Lung (tissue), 12 donors: Measurements from ENCODE around the gene MYNN. TPM values are rescaled to one million over a fixed set of nuclear protein-coding genes. Genes with fewer than 3 reads are reported as not detected.

Experiments used
- ATAC-seq: fragments of 200-7000 bp; cut with Tn5 transposase; one replicate; pipeline ENCODE4 v1.9.1; 2020; ENCODE audit warnings: moderate number of reproducible peaks; ENCODE audit not compliant: insufficient read depth, low FRiP score
- DNase-seq, 3 donors: peaks; one replicate each; pipeline ENCODE4 v3.0.0-alpha.2; 2013 to 2017
- H3K27ac ChIP-seq, 2 donors: one replicate each; pipeline ENCODE4 v1.5.1; 2013; ENCODE audit warnings: mild to moderate bottlenecking in 2 of 2, moderate library complexity in 2 of 2, control low read depth in 1 of 2, inconsistent platforms in 1 of 2, low read depth in 1 of 2, low read length in 1 of 2
- H3K27me3 ChIP-seq, 3 donors: one replicate each; pipeline ENCODE4 v1.5.1; 2013; ENCODE audit warnings: low read length in 2 of 3; ENCODE audit not compliant: control insufficient read depth in 3 of 3, insufficient read depth in 3 of 3
- H3K36me3 ChIP-seq, 4 donors: one replicate each; pipeline ENCODE4 v1.5.1; 2013; ENCODE audit warnings: low read length in 4 of 4, mild to moderate bottlenecking in 1 of 4, moderate library complexity in 1 of 4; ENCODE audit not compliant: control insufficient read depth in 4 of 4, insufficient read depth in 4 of 4
- H3K4me1 ChIP-seq, 5 donors: one replicate each; pipeline ENCODE4 v1.5.1; 2013; ENCODE audit warnings: low read length in 5 of 5, mild to moderate bottlenecking in 2 of 5, moderate library complexity in 1 of 5; ENCODE audit not compliant: control insufficient read depth in 5 of 5, insufficient read depth in 5 of 5
- H3K4me3 ChIP-seq: one replicate; pipeline ENCODE4 v1.5.1; 2013; ENCODE audit warnings: mild to moderate bottlenecking, control low read depth, moderate library complexity
- H3K9ac ChIP-seq, 2 donors: one replicate each; pipeline ENCODE4 v1.5.1; 2013; ENCODE audit warnings: low read length in 2 of 2, control low read depth in 1 of 2; ENCODE audit not compliant: insufficient read depth in 1 of 2
- H3K9me3 ChIP-seq, 4 donors: one replicate each; pipeline ENCODE4 v1.5.1; 2013; ENCODE audit warnings: low read length in 3 of 4, mild to moderate bottlenecking in 1 of 4, moderate library complexity in 1 of 4; ENCODE audit not compliant: control insufficient read depth in 4 of 4, insufficient read depth in 3 of 4
- CTCF ChIP-seq: IDR thresholded peaks from 2 replicates; pipeline ENCODE4 v1.5.1; 2012; ENCODE audit warnings: mild to moderate bottlenecking; ENCODE audit errors: control extremely low read depth, extremely low read depth
- WGBS, 2 donors: extraction: QIAGEN DNeasy Blood & Tissue Kit; methylation state at CpG; one replicate each; pipeline ENCODE4 v1.1.7; 2013; 5-methylcytosine and 5-hydroxymethylcytosine counted together
- polyA plus RNA-seq, 2 donors: library from polyadenylated mRNA; stranded (reverse); fragments of 200-250 nt; gene quantifications; one replicate each; pipeline ENCODE4 v1.2.1, GENCODE V29; 2013
- total RNA-seq, 2 donors: library from RNA; depleted of rRNA in 1 of 2; stranded (reverse); fragments of >200 nt in 1 of 2; gene quantifications; one replicate each; pipeline ENCODE4 v1.2.1, GENCODE V29; 2014 to 2021
- donor health status: control.
- donor health status: control.
- donor health status: Bipolar disorder and iron deficiency.
- donor health status: healthy.
- donor health status: DM: yes; HTN: yes; CAD: no.

MYNN gene
- total and polyA plus RNA-seq, 4 donors, result 8.1 to 32.1 (median 10.0) TPM

DNA sequence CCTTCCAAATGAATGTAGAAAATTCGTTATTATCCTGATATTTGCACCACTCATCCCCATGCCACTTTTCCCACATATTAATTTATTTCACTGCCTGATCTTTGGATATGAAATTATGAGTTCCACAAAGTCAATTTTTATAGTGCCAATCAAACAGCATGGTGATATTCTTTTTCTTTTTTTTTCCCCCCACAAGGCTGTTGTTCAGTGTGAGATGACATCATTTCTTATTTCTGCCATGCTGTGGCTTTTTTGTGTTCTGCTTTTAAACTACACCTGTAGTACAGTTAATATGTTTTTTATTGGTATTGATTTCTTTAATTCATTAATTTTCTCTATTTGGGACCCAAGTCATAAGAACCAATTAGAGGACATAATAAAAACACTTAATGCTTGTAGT, 14.6 kb downstream of the MYNN start:
- ATAC-seq, result no peak
- H3K9ac ChIP-seq, result no peak overlapping the region

DNA sequence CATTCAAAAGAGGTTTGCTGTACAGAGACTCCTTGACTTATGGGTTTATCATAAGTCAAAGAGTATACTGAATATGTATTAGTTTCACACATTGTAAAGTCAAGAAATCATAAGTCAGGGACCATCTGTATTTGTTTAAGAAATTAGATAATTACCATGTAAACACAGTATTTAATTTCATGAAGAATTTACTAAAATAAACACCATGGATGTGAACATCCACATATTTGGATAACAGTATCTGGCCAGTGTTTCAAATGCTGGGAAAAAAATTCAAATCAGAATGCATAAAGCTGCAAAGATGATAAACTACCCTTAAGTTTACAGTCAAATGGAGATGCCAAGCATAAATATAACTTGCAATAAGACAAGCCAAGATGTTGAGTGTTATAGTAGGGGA, 17.0 kb downstream of the MYNN start:
- peaks cover 11 to 25% (median 18%) of the 10 kb centered on the region in 4 donors for H3K36me3 ChIP-seq
- H3K9ac ChIP-seq, result no peak overlapping the region
- TF ChIP-seq CTCF, result no peak
- no peak for ATAC-seq
- no peaks in the 10 kb centered on the region for H3K27me3 ChIP-seq
- H3K27ac ChIP-seq, result no peak overlapping the region
- no peak overlapping the region for H3K4me3 ChIP-seq
- H3K4me1 ChIP-seq, result peaks cover 0 to 1% (median 0%) of the 10 kb centered on the region in 5 donors
- no peaks in the 10 kb centered on the region for H3K9me3 ChIP-seq
- DNase-seq, result no peak

More for the DNA sequence above, 14.6 kb downstream of the MYNN start:
- no peaks in the 10 kb centered on the region for H3K9me3 ChIP-seq
- peaks cover 11 to 22% (median 18%) of the 10 kb centered on the region in 4 donors for H3K36me3 ChIP-seq
- DNase-seq, result no peak
- TF ChIP-seq CTCF, result no peak
- no peak overlapping the region for H3K27ac ChIP-seq
- no peaks in the 10 kb centered on the region for H3K27me3 ChIP-seq
- H3K4me1 ChIP-seq, result peaks cover 0 to 1% (median 0%) of the 10 kb centered on the region in 5 donors
- 35 to 72% methylated on average over 1 of the region's 1 CpG for WGBS, 2 donors
- no peak overlapping the region for H3K4me3 ChIP-seq

- H3K27ac ChIP-seq, result no peak overlapping the region
- no peak for DNase-seq
- H3K36me3 ChIP-seq, result peaks cover 8 to 21% (median 16%) of the 10 kb centered on the region in 4 donors
- no peak for TF ChIP-seq CTCF
- no peak overlapping the region for H3K9ac ChIP-seq
- ATAC-seq, result no peak
- 95 to 96% methylated on average over 4 of the region's 4 CpGs for WGBS, 2 donors
- H3K9me3 ChIP-seq, result no peaks in the 10 kb centered on the region
- H3K4me3 ChIP-seq, result no peak overlapping the region
- H3K4me1 ChIP-seq, result peaks cover 0 to 1% (median 0%) of the 10 kb centered on the region in 5 donors
- no peaks in the 10 kb centered on the region for H3K27me3 ChIP-seq
Observed at GRCh38 chr3:169790687-169791429, 17.7 kb downstream of the MYNN start.

DNA sequence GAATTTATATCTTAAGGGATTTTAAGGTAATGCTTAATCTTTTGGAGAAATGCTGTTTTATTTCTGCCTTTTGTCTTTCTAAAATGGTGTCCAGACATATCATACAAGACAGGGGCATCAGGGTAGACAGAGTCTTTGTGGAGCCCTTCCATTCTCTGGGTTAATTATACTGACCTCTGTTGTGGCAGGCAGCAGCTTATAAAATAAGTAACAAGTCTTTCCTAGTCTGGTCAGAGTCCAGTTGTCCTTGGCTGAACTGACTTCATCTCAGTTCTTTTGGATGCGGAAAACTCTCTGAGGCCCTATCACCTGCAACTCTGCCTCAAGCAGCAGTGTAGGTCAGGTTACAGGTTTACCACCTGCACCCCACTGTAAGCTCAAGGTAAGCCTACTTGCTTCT, 19.2 kb downstream of the MYNN start:
- Histone ChIP-seq H3K4me3 (no peak overlapping the region), H3K27me3 (no peaks in the 10 kb centered on the region), H3K4me1 (peaks cover 0 to 1% (median 0%) of the 10 kb centered on the region in 5 donors), H3K9ac (no peak overlapping the region), H3K27ac (no peak overlapping the region), H3K9me3 (no peaks in the 10 kb centered on the region), H3K36me3 (peaks cover 6 to 10% (median 9%) of the 10 kb centered on the region in 4 donors)
- ATAC-seq (no peak), DNase-seq (no peak)
- TF ChIP-seq CTCF, result no peak
- WGBS, 2 donors, result 94 to 95% methylated on average over 1 of the region's 1 CpG
